Cardiac muscle cell (in vitro differentiated cells and primary cell): ENCODE measurements around the gene TSPAN3. TPM values are rescaled to one million over a fixed set of nuclear protein-coding genes. Genes with fewer than 3 reads are reported as not detected.

Experiments used
- DNase-seq, 2 donors: peaks; one replicate each; pipeline versions ENCODE4 v3.0.0 to v3.0.0-alpha.2; 2010 to 2017; ENCODE audit warnings: low read depth in 1 of 2, low spot score in 1 of 2
- H3K27ac ChIP-seq: fragments of 200-600 bp; sonication (generic); 2 replicates; pipeline ENCODE4 v1.5.1; 2016
- H3K27me3 ChIP-seq: fragments of 200-600 bp; sonication (generic); 2 replicates; pipeline ENCODE4 v1.6.0; 2016; ENCODE audit warnings: control low read depth
- H3K36me3 ChIP-seq: fragments of 200-600 bp; sonication (generic); 2 replicates; pipeline ENCODE4 v1.5.1; 2016; ENCODE audit warnings: control low read depth
- H3K4me1 ChIP-seq: fragments of 200-600 bp; sonication (generic); 2 replicates; pipeline ENCODE4 v1.8.1; 2017; ENCODE audit warnings: low read depth, mild to moderate bottlenecking, mixed run types
- H3K4me3 ChIP-seq: fragments of 200-600 bp; sonication (generic); 2 replicates; pipeline ENCODE4 v1.5.1; 2016; ENCODE audit warnings: mild to moderate bottlenecking
- H3K9me3 ChIP-seq: fragments of 200-600 bp; sonication (generic); 2 replicates; pipeline ENCODE4 v1.5.1; 2017; ENCODE audit warnings: low read depth, mild to moderate bottlenecking, control low read depth
- CTCF ChIP-seq: IDR thresholded peaks from 2 replicates; pipeline ENCODE4 v1.5.1; 2012; ENCODE audit warnings: low read depth, mild to moderate bottlenecking, low read length
- polyA plus RNA-seq: library from polyadenylated mRNA; unstranded; fragments of >200 nt; fragmentation: Nextera tagmentation; extraction: Ambion mirVana; gene quantifications from 2 replicates; pipeline ENCODE4 v1.2.1, GENCODE V29; 2016
- total RNA-seq: library from RNA; depleted of rRNA; stranded (reverse); fragments of >200 nt; gene quantifications from 2 replicates; pipeline ENCODE4 v1.2.3, GENCODE V29; 2016

TSPAN3 gene
- total and polyA plus RNA-seq, 2 experiments from 2014 or later: 316 to 427 TPM

- no peak for TF ChIP-seq CTCF
- no peak for DNase-seq
- no peak overlapping the region for H3K27ac ChIP-seq
- peaks cover 27% of the 10 kb centered on the region for H3K36me3 ChIP-seq
- H3K9me3 ChIP-seq: no peaks in the 10 kb centered on the region
- no peaks in the 10 kb centered on the region for H3K4me1 ChIP-seq
- H3K4me3 ChIP-seq: no peak overlapping the region
- H3K27me3 ChIP-seq: no peaks in the 10 kb centered on the region
Measured at GRCh38 chr15:77044228-77045042, 26.5 kb downstream of the TSPAN3 start.

GRCh38 chr15:77042955-77043920, 27.7 kb downstream of the TSPAN3 start:
- no peaks in the 10 kb centered on the region for H3K9me3 ChIP-seq
- H3K4me3 ChIP-seq: no peak overlapping the region
- H3K27ac ChIP-seq: peak overlapping the region; percentile 12
- H3K4me1 ChIP-seq: no peaks in the 10 kb centered on the region
- no peaks in the 10 kb centered on the region for H3K27me3 ChIP-seq
- peaks cover 26% of the 10 kb centered on the region for H3K36me3 ChIP-seq
- TF ChIP-seq CTCF: no peak
- no peak for DNase-seq

GRCh38 chr15:77042245-77042919, 28.5 kb downstream of the TSPAN3 start:
- Histone ChIP-seq H3K36me3 (peaks cover 22% of the 10 kb centered on the region), H3K27me3 (no peaks in the 10 kb centered on the region), H3K9me3 (no peaks in the 10 kb centered on the region), H3K27ac (no peak overlapping the region), H3K4me3 (no peak overlapping the region), H3K4me1 (no peaks in the 10 kb centered on the region)
- DNase-seq: no peak
- TF ChIP-seq CTCF: no peak

GRCh38 chr15:77040673-77041072, 30.2 kb downstream of the TSPAN3 start:
- no peaks in the 10 kb centered on the region for H3K27me3 ChIP-seq
- peaks cover 8% of the 10 kb centered on the region for H3K36me3 ChIP-seq
- H3K4me3 ChIP-seq: no peak overlapping the region
- H3K9me3 ChIP-seq: no peaks in the 10 kb centered on the region
- DNase-seq: no peak
- TF ChIP-seq CTCF: no peak
- H3K27ac ChIP-seq: no peak overlapping the region
- H3K4me1 ChIP-seq: no peaks in the 10 kb centered on the region

GRCh38 chr15:77039848-77040247, 31.1 kb downstream of the TSPAN3 start:
- H3K4me3 ChIP-seq: no peak overlapping the region
- DNase-seq: no peak
- H3K4me1 ChIP-seq: no peaks in the 10 kb centered on the region
- no peak overlapping the region for H3K27ac ChIP-seq
- no peaks in the 10 kb centered on the region for H3K9me3 ChIP-seq
- peaks cover 8% of the 10 kb centered on the region for H3K36me3 ChIP-seq
- no peaks in the 10 kb centered on the region for H3K27me3 ChIP-seq
- TF ChIP-seq CTCF: no peak
